SK-N-SH (cell line): ENCODE results near the gene DIS3L2. TPM values are rescaled to one million over a fixed set of nuclear protein-coding genes. Genes with fewer than 3 reads are reported as not detected.

Source experiments
- CTCF ChIA-PET: fragments of 300-600, 350-600 bp; formaldehyde crosslinking; extraction: SDS; loops from one replicate; lab custom pipeline; 2021; lab: Yijun Ruan, JAX
- POLR2A ChIA-PET: fragments of 350-600 bp; sonication (Branson Sonifier 250); formaldehyde crosslinking; extraction: SDS; loops from one replicate; lab custom pipeline; 2020; ENCODE audit warnings: antibody characterized with exemption, inconsistent platforms; lab: Yijun Ruan, JAX
- DNase-seq: peaks from one replicate; pipeline ENCODE4 v3.0.0; 2012
- H2AFZ ChIP-seq: fragments of 200-600 bp; sonication (generic); 2 replicates; pipeline ENCODE4 v1.8.1; 2016; ENCODE audit warnings: antibody characterized with exemption, mild to moderate bottlenecking, low read depth
- H3F3A ChIP-seq: fragments of 200-600 bp; sonication (generic); replicated peaks from 2 replicates; pipeline ENCODE3; 2016; ENCODE audit warnings: antibody characterized with exemption, mild to moderate bottlenecking; ENCODE audit not compliant: insufficient read depth
- H3K27ac ChIP-seq, 2 experiments: fragments of 200-500 bp in 1 of 2; fragments of 200-600 bp in 1 of 2; sonication (Bioruptor generic) in 1 of 2; sonication (generic), shearing (Covaris generic) in 1 of 2; 2 replicates each; pipeline versions ENCODE4 v1.5.1 to v1.6.1; 2014 to 2016; ENCODE audit warnings: low read depth in 2 of 2, inconsistent platforms in 1 of 2, low read length in 1 of 2, mild to moderate bottlenecking in 1 of 2, mixed read lengths in 1 of 2
- H3K27me3 ChIP-seq: fragments of 200-600 bp; sonication (generic), shearing (Covaris generic); 2 replicates; pipeline ENCODE4 v1.6.1; 2016; ENCODE audit warnings: mixed run types; ENCODE audit not compliant: insufficient read depth
- H3K36me3 ChIP-seq, 2 experiments: fragments of 200-500 bp in 1 of 2; fragments of 200-600 bp in 1 of 2; sonication (Bioruptor generic) in 1 of 2; sonication (generic) in 1 of 2; replicated peaks in 1 of 2; 2 replicates each; pipeline versions ENCODE3 to v1.5.1; 2014 to 2016; ENCODE audit warnings: low read length in 1 of 2, mild to moderate bottlenecking in 1 of 2; ENCODE audit not compliant: insufficient read depth in 2 of 2, control insufficient read depth in 1 of 2
- H3K4me1 ChIP-seq, 2 experiments: fragments of 200-500 bp in 1 of 2; fragments of 200-600 bp in 1 of 2; sonication (Bioruptor generic) in 1 of 2; sonication (generic), shearing (Covaris generic) in 1 of 2; 2 replicates each; pipeline versions ENCODE4 v1.5.1 to v1.6.1; 2014 to 2016; ENCODE audit warnings: low read depth in 1 of 2, low read length in 1 of 2, mixed run types in 1 of 2; ENCODE audit not compliant: insufficient read depth in 2 of 2, control insufficient read depth in 1 of 2
- H3K4me2 ChIP-seq: fragments of 200-600 bp; sonication (generic), shearing (Covaris generic); 2 replicates; pipeline ENCODE4 v1.6.1; 2017; ENCODE audit warnings: mixed run types
- H3K4me3 ChIP-seq, 2 experiments: fragments of 200-500 bp in 1 of 2; fragments of 200-600 bp in 1 of 2; sonication (Bioruptor generic) in 1 of 2; sonication (generic), shearing (Covaris generic) in 1 of 2; 2 replicates each; pipeline versions ENCODE4 v1.5.1 to v1.8.1; 2014 to 2016; ENCODE audit warnings: low read depth in 2 of 2, inconsistent platforms in 1 of 2, low read length in 1 of 2, mild to moderate bottlenecking in 1 of 2, mixed read lengths in 1 of 2, moderate library complexity in 1 of 2
- H3K79me2 ChIP-seq: fragments of 200-600 bp; sonication (generic); 2 replicates; pipeline ENCODE4 v1.8.1; 2017; ENCODE audit warnings: mild to moderate bottlenecking; ENCODE audit not compliant: insufficient read depth
- H3K9ac ChIP-seq: fragments of 200-600 bp; sonication (generic); 2 replicates; pipeline ENCODE4 v1.6.1; 2017; ENCODE audit warnings: mixed run types
- H3K9me2 ChIP-seq: fragments of 200-600 bp; sonication (generic); 2 replicates; pipeline ENCODE4 v1.6.1; 2017; ENCODE audit warnings: mixed run types
- H3K9me3 ChIP-seq: fragments of 200-600 bp; sonication (generic); 2 replicates; pipeline ENCODE4 v1.6.1; 2017; ENCODE audit warnings: mixed run types, mild to moderate bottlenecking, moderate library complexity
- H4K20me1 ChIP-seq: fragments of 200-600 bp; sonication (generic); 2 replicates; pipeline ENCODE4 v1.6.1; 2017; ENCODE audit warnings: mild to moderate bottlenecking, mixed run types; ENCODE audit not compliant: insufficient read depth
- CTCF ChIP-seq: fragments of 200-600 bp; sonication (generic); IDR thresholded peaks from 2 replicates; pipeline ENCODE4 v1.6.1; 2017; ENCODE audit warnings: antibody characterized with exemption, mild to moderate bottlenecking, moderate library complexity
- EP300 ChIP-seq, 2 experiments: IDR thresholded peaks; 2 replicates each; pipeline versions ENCODE4 v1.4.0 to v1.6.1; 2012; ENCODE audit warnings: borderline replicate concordance in 1 of 2, low read depth in 1 of 2, low read length in 1 of 2
- FOXM1 ChIP-seq: IDR thresholded peaks from 2 replicates; pipeline ENCODE4 v1.4.0; 2012; ENCODE audit warnings: low read depth, mild to moderate bottlenecking
- JUND ChIP-seq: IDR thresholded peaks from 2 replicates; pipeline ENCODE4 v1.4.0; 2012
- MAX ChIP-seq: IDR thresholded peaks from 2 replicates; pipeline ENCODE4 v1.4.0; 2012; ENCODE audit warnings: low read depth
- MEF2A ChIP-seq: IDR thresholded peaks from 2 replicates; pipeline ENCODE4 v1.4.0; 2012; ENCODE audit warnings: low read depth, borderline replicate concordance
- MXI1 ChIP-seq: IDR thresholded peaks from 2 replicates; pipeline ENCODE4 v1.6.1; 2012; ENCODE audit warnings: mild to moderate bottlenecking, low read depth, low read length, improper control_type of control experiment
- NFIC ChIP-seq: IDR thresholded peaks from 2 replicates; pipeline ENCODE4 v1.4.0; 2012; ENCODE audit warnings: borderline replicate concordance
- NRF1 ChIP-seq: IDR thresholded peaks from 2 replicates; pipeline ENCODE4 v1.6.1; 2012; ENCODE audit warnings: low read depth, mild to moderate bottlenecking, low read length
- POLR2AphosphoS5 ChIP-seq: IDR thresholded peaks from 2 replicates; pipeline ENCODE4 v1.6.1; 2012; ENCODE audit warnings: low read depth, low read length
- RCOR1 ChIP-seq: fragments of 150-350 bp; IDR thresholded peaks from 2 replicates; pipeline ENCODE4 v1.6.1; 2017; ENCODE audit warnings: antibody characterized with exemption, low read length
- RFX5 ChIP-seq: IDR thresholded peaks from 2 replicates; pipeline ENCODE4 v1.6.1; 2012; ENCODE audit warnings: mild to moderate bottlenecking, improper control_type of control experiment, low read length
- RXRA ChIP-seq: IDR thresholded peaks from 2 replicates; pipeline ENCODE4 v1.4.0; 2012; ENCODE audit warnings: low read depth, mild to moderate bottlenecking, borderline replicate concordance
- SMC3 ChIP-seq: IDR thresholded peaks from 2 replicates; pipeline ENCODE4 v1.6.1; 2012; ENCODE audit warnings: low read depth, low read length, improper control_type of control experiment
- TAF1 ChIP-seq: IDR thresholded peaks from 2 replicates; pipeline ENCODE4 v1.6.1; 2012; ENCODE audit warnings: low read depth, mild to moderate bottlenecking, low read length, moderate library complexity, borderline replicate concordance
- TEAD4 ChIP-seq: IDR thresholded peaks from 2 replicates; pipeline ENCODE4 v1.4.0; 2012; ENCODE audit warnings: mild to moderate bottlenecking, borderline replicate concordance; ENCODE audit not compliant: insufficient read depth
- USF1 ChIP-seq: IDR thresholded peaks from 2 replicates; pipeline ENCODE4 v1.4.0; 2012; ENCODE audit warnings: low read depth, borderline replicate concordance
- YY1 ChIP-seq: IDR thresholded peaks from 2 replicates; pipeline ENCODE4 v1.4.0; 2012; ENCODE audit warnings: low read depth, mild to moderate bottlenecking
- ZBTB33 ChIP-seq: IDR thresholded peaks from 2 replicates; pipeline ENCODE4 v1.4.0; 2012; ENCODE audit warnings: low read depth, borderline replicate concordance
- WGBS: methylation state at CpG from one replicate; pipeline ENCODE4 v1.1.6; 2017; ENCODE audit warnings: low lambda C conversion rate; 5-methylcytosine and 5-hydroxymethylcytosine counted together
- polyA plus RNA-seq, 3 experiments: library from polyadenylated mRNA; depleted of rRNA; stranded (reverse); fragments of >200 nt; gene quantifications; 2 replicates each; pipeline ENCODE4 v1.2.3, GENCODE V29; 2012
- TF ChIP-seq, protein P1 (sequence below): fragments of 150-350 bp; IDR thresholded peaks from 2 replicates; pipeline ENCODE4 v1.6.1; 2017; ENCODE audit warnings: antibody characterized with exemption, low read length, low read depth, borderline replicate concordance
- TF ChIP-seq, protein P2 (sequence below): fragments of 150-350 bp; IDR thresholded peaks from 2 replicates; pipeline ENCODE4 v1.6.1; 2016; ENCODE audit warnings: mild to moderate bottlenecking, low read depth, low read length

The DIS3L2 gene
- polyA plus RNA-seq, 1 of the 3 experiments (the other 2 are of a cell fraction), result 17.9 TPM

DNA sequence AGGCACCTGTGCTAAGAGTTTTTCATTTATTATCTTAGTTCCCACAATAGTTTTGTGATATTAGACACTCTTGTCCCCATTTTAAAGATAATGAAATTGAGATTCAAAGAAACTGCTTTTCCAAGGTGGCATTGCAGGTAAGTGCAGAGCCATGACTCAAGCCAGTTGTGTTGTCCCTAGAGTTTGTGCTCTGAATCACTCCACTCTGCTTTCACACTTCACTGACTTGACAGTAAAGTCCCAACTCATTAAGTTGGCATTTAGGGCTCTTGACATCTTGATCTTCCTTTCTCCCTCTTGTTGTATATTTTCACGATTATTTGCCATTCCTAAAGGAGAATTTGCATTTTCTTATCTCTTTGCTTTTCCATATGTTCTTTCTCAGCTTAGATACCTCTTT, 114.3 kb downstream of the DIS3L2 start:
- TF ChIP-seq NRF1 (no peak), EP300 (IDR thresholded peaks at IDR 0.05; ENCODE audit: borderline replicate concordance in 1 of 2, low read depth in 1 of 2, low read length in 1 of 2) (no peak), MAX (no peak), FOXM1 (no peak), RXRA (no peak), YY1 (no peak), TEAD4 (no peak), ZBTB33 (no peak), NFIC (no peak), SMC3 (no peak), MEF2A (no peak), TAF1 (no peak), RFX5 (no peak), MXI1 (no peak)
- TF ChIP-seq, protein P1, sequence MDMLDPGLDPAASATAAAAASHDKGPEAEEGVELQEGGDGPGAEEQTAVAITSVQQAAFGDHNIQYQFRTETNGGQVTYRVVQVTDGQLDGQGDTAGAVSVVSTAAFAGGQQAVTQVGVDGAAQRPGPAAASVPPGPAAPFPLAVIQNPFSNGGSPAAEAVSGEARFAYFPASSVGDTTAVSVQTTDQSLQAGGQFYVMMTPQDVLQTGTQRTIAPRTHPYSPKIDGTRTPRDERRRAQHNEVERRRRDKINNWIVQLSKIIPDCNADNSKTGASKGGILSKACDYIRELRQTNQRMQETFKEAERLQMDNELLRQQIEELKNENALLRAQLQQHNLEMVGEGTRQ, result no peak
- no peaks in the 10 kb centered on the region for H3K27me3 ChIP-seq
- 91% methylated on average over 1 of the region's 1 CpG for WGBS
- no peak overlapping the region for H3K9ac ChIP-seq
- CTCF ChIA-PET, result no interaction called here
- POLR2A ChIA-PET, result no interaction called here
- H3K4me2 ChIP-seq, result no peak overlapping the region
- H3K27ac ChIP-seq, result no peak overlapping the region
- no peak overlapping the region for H3K4me3 ChIP-seq
- no peak overlapping the region for H2AFZ ChIP-seq
- H4K20me1 ChIP-seq, result peaks cover 3% of the 10 kb centered on the region; the same call in 1 of the 2 replicates
- DNase-seq, result no peak
- H3K79me2 ChIP-seq, result peaks cover 6% of the 10 kb centered on the region; the same call in 1 of the 2 replicates
- H3K9me3 ChIP-seq, result no peaks in the 10 kb centered on the region
- H3K36me3 ChIP-seq, result no peaks in the 10 kb centered on the region
- H3K4me1 ChIP-seq, result no peaks in the 10 kb centered on the region
- H3F3A ChIP-seq, result no peaks in the 10 kb centered on the region
- no peaks in the 10 kb centered on the region for H3K9me2 ChIP-seq

GRCh38 chr2:232076272-232076671, 114.8 kb downstream of the DIS3L2 start:
- Histone ChIP-seq H3K4me2 (no peak overlapping the region), H3K27ac (no peak overlapping the region), H3F3A (no peaks in the 10 kb centered on the region), H3K36me3 (no peaks in the 10 kb centered on the region), H3K9ac (no peak overlapping the region), H3K9me3 (no peaks in the 10 kb centered on the region), H2AFZ (no peak overlapping the region), H3K9me2 (no peaks in the 10 kb centered on the region), H3K27me3 (no peaks in the 10 kb centered on the region), H4K20me1 (peaks cover 3% of the 10 kb centered on the region; the same call in 1 of the 2 replicates), H3K4me3 (no peak overlapping the region), H3K4me1 (no peaks in the 10 kb centered on the region), H3K79me2 (peaks cover 6% of the 10 kb centered on the region; the same call in 1 of the 2 replicates)
- ChIA-PET CTCF (no interaction called here), POLR2A (no interaction called here)
- no peak for DNase-seq
- WGBS, result 96% methylated on average over 1 of the region's 1 CpG
- TF ChIP-seq RCOR1 (no peak), CTCF (no peak), NRF1 (no peak), MEF2A (no peak), SMC3 (no peak), USF1 (no peak), JUND (no peak), MXI1 (no peak), POLR2AphosphoS5 (no peak)
- TF ChIP-seq, protein P2, sequence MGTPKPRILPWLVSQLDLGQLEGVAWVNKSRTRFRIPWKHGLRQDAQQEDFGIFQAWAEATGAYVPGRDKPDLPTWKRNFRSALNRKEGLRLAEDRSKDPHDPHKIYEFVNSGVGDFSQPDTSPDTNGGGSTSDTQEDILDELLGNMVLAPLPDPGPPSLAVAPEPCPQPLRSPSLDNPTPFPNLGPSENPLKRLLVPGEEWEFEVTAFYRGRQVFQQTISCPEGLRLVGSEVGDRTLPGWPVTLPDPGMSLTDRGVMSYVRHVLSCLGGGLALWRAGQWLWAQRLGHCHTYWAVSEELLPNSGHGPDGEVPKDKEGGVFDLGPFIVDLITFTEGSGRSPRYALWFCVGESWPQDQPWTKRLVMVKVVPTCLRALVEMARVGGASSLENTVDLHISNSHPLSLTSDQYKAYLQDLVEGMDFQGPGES, result no peak
- TF ChIP-seq, protein P1, result no peak
